GM23338 (cell line): ENCODE data around the gene SMAD3. TPM values are rescaled to one million over a fixed set of nuclear protein-coding genes. Genes with fewer than 3 reads are reported as not detected.

Experiments used
- ATAC-seq: fragments of 200-7000 bp; cut with Tn5 transposase; 3 replicates; pipeline ENCODE4 v1.9.1; 2020
- DNase-seq: peaks from one replicate; pipeline ENCODE4 v3.0.0-alpha.2; 2015; ENCODE audit warnings: low spot score
- H2AFZ ChIP-seq: fragments of 200-600 bp; sonication (generic); 2 replicates; pipeline ENCODE4 v1.8.0; 2016; ENCODE audit warnings: antibody characterized with exemption, mild to moderate bottlenecking, moderate library complexity
- H3F3A ChIP-seq: fragments of 200-600 bp; sonication (generic); replicated peaks from 2 replicates; pipeline ENCODE4 v1.8.0; 2017; ENCODE audit warnings: antibody characterized with exemption, mixed run types, low read depth
- H3K27ac ChIP-seq: fragments of 200-600 bp; sonication (generic); 2 replicates; pipeline ENCODE4 v1.6.1; 2016; ENCODE audit warnings: low read depth
- H3K27me3 ChIP-seq: fragments of 200-600 bp; sonication (generic); 2 replicates; pipeline ENCODE4 v1.8.0; 2016; ENCODE audit warnings: mild to moderate bottlenecking, mixed run types, moderate library complexity; ENCODE audit not compliant: insufficient read depth
- H3K36me3 ChIP-seq: fragments of 200-600 bp; sonication (generic); 2 replicates; pipeline ENCODE4 v1.8.0; 2016; ENCODE audit warnings: mild to moderate bottlenecking; ENCODE audit not compliant: insufficient read depth
- H3K4me1 ChIP-seq: fragments of 200-600 bp; sonication (generic); 2 replicates; pipeline ENCODE4 v1.8.0; 2016; ENCODE audit warnings: mild to moderate bottlenecking, moderate library complexity; ENCODE audit not compliant: insufficient read depth
- H3K4me2 ChIP-seq: fragments of 200-600 bp; sonication (generic); 2 replicates; pipeline ENCODE4 v1.7.1; 2017; ENCODE audit warnings: mixed run types
- H3K4me3 ChIP-seq: fragments of 200-600 bp; sonication (generic); 2 replicates; pipeline ENCODE4 v1.6.1; 2016; ENCODE audit warnings: mixed run types
- H3K79me2 ChIP-seq: fragments of 200-600 bp; sonication (generic); replicated peaks from 2 replicates; pipeline ENCODE4 v1.8.0; 2017; ENCODE audit warnings: mild to moderate bottlenecking; ENCODE audit not compliant: insufficient read depth
- H3K9me2 ChIP-seq: fragments of 200-600 bp; sonication (generic); 2 replicates; pipeline ENCODE4 v1.8.0; 2017; ENCODE audit not compliant: insufficient read depth
- H4K20me1 ChIP-seq: fragments of 200-600 bp; sonication (generic); replicated peaks from 2 replicates; pipeline ENCODE4 v1.8.0; 2017; ENCODE audit warnings: mild to moderate bottlenecking; ENCODE audit not compliant: insufficient read depth
- H3K27ac Mint-ChIP-seq: 2 replicates; pipeline ENCODE4 v1.8.0; 2020; ENCODE audit warnings: inconsistent platforms, mild to moderate bottlenecking, moderate library complexity, mixed read lengths
- H3K27me3 Mint-ChIP-seq: 3 replicates; pipeline ENCODE4 v1.8.0; 2022; ENCODE audit warnings: low read depth, mild to moderate bottlenecking, moderate library complexity, mixed read lengths, inconsistent platforms; ENCODE audit not compliant: insufficient read depth, poor library complexity
- H3K36me3 Mint-ChIP-seq: 3 replicates; pipeline ENCODE4 v1.8.0; 2021; ENCODE audit warnings: low read depth, mild to moderate bottlenecking, inconsistent platforms, moderate library complexity, mixed read lengths
- H3K4me1 Mint-ChIP-seq: 3 replicates; pipeline ENCODE4 v1.8.0; 2020; ENCODE audit warnings: mild to moderate bottlenecking, inconsistent platforms, mixed read lengths
- H3K4me3 Mint-ChIP-seq: 3 replicates; pipeline ENCODE4 v1.8.0; 2021; ENCODE audit warnings: moderate library complexity, mild to moderate bottlenecking, inconsistent platforms, mixed read lengths
- H3K9me3 Mint-ChIP-seq: 3 replicates; pipeline ENCODE4 v1.8.0; 2020; ENCODE audit warnings: moderate library complexity, mild to moderate bottlenecking, inconsistent platforms, mixed read lengths
- CREB1 ChIP-seq: fragments of 250-450 bp; sonication (Bioruptor Pico); IDR thresholded peaks from 2 replicates; pipeline ENCODE4 v1.5.0; 2020; ENCODE audit warnings: low read depth, mild to moderate bottlenecking, moderate library complexity
- EZH2 ChIP-seq: fragments of 200-600 bp; sonication (generic); IDR thresholded peaks from one replicate; pipeline ENCODE4 v1.8.0; 2017; ENCODE audit warnings: antibody characterized with exemption, mild to moderate bottlenecking, low read depth; ENCODE audit not compliant: unreplicated experiment
- EZH2phosphoT487 ChIP-seq: fragments of 200-600 bp; sonication (generic); IDR thresholded peaks from one replicate; pipeline ENCODE4 v1.8.1; 2018; ENCODE audit warnings: antibody characterized with exemption; ENCODE audit not compliant: unreplicated experiment
- JUNB ChIP-seq: IDR thresholded peaks from one replicate; pipeline ENCODE4 v1.6.1; 2016; ENCODE audit warnings: antibody characterized with exemption; ENCODE audit not compliant: unreplicated experiment
- NANOG ChIP-seq: IDR thresholded peaks from 2 replicates; pipeline ENCODE4 v1.6.1; 2016; ENCODE audit warnings: antibody characterized with exemption, borderline replicate concordance
- STAT1 ChIP-seq: IDR thresholded peaks from one replicate; pipeline ENCODE4 v1.6.1; 2016; ENCODE audit warnings: antibody characterized with exemption; ENCODE audit not compliant: unreplicated experiment
- ZNF114 ChIP-seq: fragments of 250-450 bp; sonication (Bioruptor Pico); IDR thresholded peaks from 2 replicates; pipeline ENCODE4 v1.5.0; 2020; ENCODE audit warnings: mild to moderate bottlenecking, moderate library complexity
- ZNF331 ChIP-seq: fragments of 250-450 bp; sonication (Bioruptor Pico); IDR thresholded peaks from 2 replicates; pipeline ENCODE4 v1.5.0; 2020; ENCODE audit warnings: low read depth, mild to moderate bottlenecking, moderate library complexity
- polyA plus RNA-seq: library from polyadenylated mRNA; unstranded; fragments of >200 nt; fragmentation: Nextera tagmentation; extraction: Ambion mirVana; gene quantifications from 2 replicates; pipeline ENCODE4 v1.2.1, GENCODE V29; 2016
- total RNA-seq: library from RNA; depleted of rRNA; stranded (reverse); fragments of >200 nt; shearing (Covaris generic); gene quantifications from 2 replicates; pipeline ENCODE4 v1.2.3, GENCODE V29; 2014
- TF ChIP-seq, protein P1 (sequence below): IDR thresholded peaks from 2 replicates; pipeline ENCODE4 v1.6.1; 2016; ENCODE audit warnings: antibody characterized with exemption
- TF ChIP-seq, protein P2 (sequence below): fragments of 250-450 bp; sonication (Bioruptor Pico); IDR thresholded peaks from 2 replicates; pipeline ENCODE4 v1.5.0; 2020; ENCODE audit warnings: mild to moderate bottlenecking, moderate library complexity
- TF ChIP-seq, protein P3 (sequence below), 2 experiments: fragments of 200-600 bp in 1 of 2; sonication (generic) in 1 of 2; conservative IDR thresholded peaks; 2 replicates each; pipeline versions ENCODE4 v1.5.1 to v1.6.1; 2016 to 2017; ENCODE audit warnings: antibody characterized with exemption in 2 of 2, low read depth in 2 of 2, mild to moderate bottlenecking in 2 of 2, moderate library complexity in 1 of 2

SMAD3 gene
- total and polyA plus RNA-seq, 2 experiments from 2014 or later = 4.9 to 11.6 TPM

DNA sequence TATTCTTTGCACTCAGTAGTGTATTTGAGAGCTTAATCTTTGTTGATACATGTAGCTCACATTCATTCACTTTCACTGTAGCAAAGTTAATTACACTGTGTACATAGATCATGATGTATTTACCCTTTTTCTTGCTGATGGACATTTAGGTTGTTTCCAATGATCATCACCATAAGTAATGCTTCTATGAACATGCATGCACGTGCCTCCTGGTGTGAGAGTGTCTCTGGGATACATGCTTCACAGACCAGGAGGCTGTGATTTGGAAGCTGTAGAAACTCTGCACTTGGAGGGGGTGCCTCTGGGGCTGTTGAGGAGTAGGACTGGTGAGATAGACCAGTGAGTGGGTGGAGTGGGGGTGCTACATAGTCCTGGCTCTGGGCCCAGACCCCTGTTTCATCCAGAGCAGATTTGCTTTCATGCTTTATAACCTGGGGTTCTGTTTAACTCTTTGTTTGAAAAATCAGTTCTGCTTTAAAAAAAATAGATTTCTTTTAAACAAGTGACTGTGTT lies 18.2 kb upstream of the SMAD3 start (continued):
- TF ChIP-seq ZNF114 (CRISPR knock-in tag) = no peak
- no peak for TF ChIP-seq STAT1
- no peak for TF ChIP-seq ZNF331 (CRISPR knock-in tag)
- TF ChIP-seq, protein P1, sequence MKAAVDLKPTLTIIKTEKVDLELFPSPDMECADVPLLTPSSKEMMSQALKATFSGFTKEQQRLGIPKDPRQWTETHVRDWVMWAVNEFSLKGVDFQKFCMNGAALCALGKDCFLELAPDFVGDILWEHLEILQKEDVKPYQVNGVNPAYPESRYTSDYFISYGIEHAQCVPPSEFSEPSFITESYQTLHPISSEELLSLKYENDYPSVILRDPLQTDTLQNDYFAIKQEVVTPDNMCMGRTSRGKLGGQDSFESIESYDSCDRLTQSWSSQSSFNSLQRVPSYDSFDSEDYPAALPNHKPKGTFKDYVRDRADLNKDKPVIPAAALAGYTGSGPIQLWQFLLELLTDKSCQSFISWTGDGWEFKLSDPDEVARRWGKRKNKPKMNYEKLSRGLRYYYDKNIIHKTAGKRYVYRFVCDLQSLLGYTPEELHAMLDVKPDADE = no peak
- no peak for TF ChIP-seq EZH2phosphoT487

DNA sequence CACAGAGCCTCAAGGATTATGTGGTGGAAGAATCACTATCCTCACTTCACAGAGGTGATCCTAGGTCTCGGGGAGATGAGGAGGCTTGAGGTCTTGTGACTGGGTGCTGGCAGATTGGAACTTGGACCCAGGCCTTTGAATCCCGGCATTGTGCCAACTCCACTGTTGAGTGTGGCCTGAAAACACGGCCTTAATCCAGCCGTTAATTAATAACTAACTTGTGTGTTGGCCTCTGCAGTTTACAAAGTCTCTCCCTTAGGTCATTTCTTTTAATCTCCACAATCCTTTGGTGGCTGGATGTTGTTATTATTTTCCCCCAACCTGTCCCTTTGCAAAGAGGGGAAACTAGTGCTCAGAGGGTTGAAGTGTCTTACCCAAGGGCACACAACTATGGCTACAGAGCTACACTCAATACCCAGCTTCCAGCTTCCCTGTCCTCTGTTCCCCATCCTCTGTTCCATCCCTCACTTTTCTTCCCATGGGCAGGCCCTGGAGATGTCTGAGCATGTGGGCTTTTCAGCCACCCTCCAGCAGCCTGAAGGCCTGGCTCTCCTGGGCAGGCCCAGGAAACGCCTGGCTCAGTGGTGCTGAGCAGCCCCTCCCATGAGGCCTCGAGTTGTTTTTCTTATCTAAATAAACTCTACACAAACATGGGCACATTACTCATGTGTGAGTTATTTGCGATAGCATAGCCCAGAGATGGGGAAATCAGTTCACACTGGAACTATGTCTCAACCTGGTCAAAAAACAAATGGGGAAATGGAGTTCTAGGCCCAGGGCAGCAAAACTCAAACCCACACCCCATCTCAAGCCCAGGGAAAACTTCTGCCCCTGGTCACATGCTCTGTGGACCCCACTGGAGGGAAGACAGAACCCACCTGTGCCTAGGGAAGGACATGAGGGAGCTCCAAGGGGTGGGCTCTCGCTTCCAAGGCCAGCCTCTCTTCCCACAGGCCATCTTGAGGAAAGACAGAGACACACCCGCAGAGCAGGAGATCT lies 16.8 kb upstream of the SMAD3 start:
- no peaks in the 10 kb centered on the region for H3K36me3 Mint-ChIP-seq
- Histone ChIP-seq H3K4me1 (no peaks in the 10 kb centered on the region), H2AFZ (no peak overlapping the region; the same call in 1 of the 2 replicates), H3K9me2 (no peaks in the 10 kb centered on the region), H4K20me1 (no peaks in the 10 kb centered on the region), H3K4me3 (no peak overlapping the region), H3K4me2 (no peak overlapping the region), H3K27ac (no peak overlapping the region), H3K27me3 (no peaks in the 10 kb centered on the region), H3F3A (0 out of 2 replicates have a peak, but pooled peaks cover 2% of the 10 kb centered on the region), H3K36me3 (no peaks in the 10 kb centered on the region), H3K79me2 (no peaks in the 10 kb centered on the region)
- DNase-seq = no peak
- no peak for ATAC-seq
- no peaks in the 10 kb centered on the region for H3K9me3 Mint-ChIP-seq
- H3K27me3 Mint-ChIP-seq = peaks cover 1% of the 10 kb centered on the region
- H3K4me1 Mint-ChIP-seq = peaks cover 15% of the 10 kb centered on the region
- H3K4me3 Mint-ChIP-seq = no peak overlapping the region
- H3K27ac Mint-ChIP-seq = no peak overlapping the region
- TF ChIP-seq, protein P2, sequence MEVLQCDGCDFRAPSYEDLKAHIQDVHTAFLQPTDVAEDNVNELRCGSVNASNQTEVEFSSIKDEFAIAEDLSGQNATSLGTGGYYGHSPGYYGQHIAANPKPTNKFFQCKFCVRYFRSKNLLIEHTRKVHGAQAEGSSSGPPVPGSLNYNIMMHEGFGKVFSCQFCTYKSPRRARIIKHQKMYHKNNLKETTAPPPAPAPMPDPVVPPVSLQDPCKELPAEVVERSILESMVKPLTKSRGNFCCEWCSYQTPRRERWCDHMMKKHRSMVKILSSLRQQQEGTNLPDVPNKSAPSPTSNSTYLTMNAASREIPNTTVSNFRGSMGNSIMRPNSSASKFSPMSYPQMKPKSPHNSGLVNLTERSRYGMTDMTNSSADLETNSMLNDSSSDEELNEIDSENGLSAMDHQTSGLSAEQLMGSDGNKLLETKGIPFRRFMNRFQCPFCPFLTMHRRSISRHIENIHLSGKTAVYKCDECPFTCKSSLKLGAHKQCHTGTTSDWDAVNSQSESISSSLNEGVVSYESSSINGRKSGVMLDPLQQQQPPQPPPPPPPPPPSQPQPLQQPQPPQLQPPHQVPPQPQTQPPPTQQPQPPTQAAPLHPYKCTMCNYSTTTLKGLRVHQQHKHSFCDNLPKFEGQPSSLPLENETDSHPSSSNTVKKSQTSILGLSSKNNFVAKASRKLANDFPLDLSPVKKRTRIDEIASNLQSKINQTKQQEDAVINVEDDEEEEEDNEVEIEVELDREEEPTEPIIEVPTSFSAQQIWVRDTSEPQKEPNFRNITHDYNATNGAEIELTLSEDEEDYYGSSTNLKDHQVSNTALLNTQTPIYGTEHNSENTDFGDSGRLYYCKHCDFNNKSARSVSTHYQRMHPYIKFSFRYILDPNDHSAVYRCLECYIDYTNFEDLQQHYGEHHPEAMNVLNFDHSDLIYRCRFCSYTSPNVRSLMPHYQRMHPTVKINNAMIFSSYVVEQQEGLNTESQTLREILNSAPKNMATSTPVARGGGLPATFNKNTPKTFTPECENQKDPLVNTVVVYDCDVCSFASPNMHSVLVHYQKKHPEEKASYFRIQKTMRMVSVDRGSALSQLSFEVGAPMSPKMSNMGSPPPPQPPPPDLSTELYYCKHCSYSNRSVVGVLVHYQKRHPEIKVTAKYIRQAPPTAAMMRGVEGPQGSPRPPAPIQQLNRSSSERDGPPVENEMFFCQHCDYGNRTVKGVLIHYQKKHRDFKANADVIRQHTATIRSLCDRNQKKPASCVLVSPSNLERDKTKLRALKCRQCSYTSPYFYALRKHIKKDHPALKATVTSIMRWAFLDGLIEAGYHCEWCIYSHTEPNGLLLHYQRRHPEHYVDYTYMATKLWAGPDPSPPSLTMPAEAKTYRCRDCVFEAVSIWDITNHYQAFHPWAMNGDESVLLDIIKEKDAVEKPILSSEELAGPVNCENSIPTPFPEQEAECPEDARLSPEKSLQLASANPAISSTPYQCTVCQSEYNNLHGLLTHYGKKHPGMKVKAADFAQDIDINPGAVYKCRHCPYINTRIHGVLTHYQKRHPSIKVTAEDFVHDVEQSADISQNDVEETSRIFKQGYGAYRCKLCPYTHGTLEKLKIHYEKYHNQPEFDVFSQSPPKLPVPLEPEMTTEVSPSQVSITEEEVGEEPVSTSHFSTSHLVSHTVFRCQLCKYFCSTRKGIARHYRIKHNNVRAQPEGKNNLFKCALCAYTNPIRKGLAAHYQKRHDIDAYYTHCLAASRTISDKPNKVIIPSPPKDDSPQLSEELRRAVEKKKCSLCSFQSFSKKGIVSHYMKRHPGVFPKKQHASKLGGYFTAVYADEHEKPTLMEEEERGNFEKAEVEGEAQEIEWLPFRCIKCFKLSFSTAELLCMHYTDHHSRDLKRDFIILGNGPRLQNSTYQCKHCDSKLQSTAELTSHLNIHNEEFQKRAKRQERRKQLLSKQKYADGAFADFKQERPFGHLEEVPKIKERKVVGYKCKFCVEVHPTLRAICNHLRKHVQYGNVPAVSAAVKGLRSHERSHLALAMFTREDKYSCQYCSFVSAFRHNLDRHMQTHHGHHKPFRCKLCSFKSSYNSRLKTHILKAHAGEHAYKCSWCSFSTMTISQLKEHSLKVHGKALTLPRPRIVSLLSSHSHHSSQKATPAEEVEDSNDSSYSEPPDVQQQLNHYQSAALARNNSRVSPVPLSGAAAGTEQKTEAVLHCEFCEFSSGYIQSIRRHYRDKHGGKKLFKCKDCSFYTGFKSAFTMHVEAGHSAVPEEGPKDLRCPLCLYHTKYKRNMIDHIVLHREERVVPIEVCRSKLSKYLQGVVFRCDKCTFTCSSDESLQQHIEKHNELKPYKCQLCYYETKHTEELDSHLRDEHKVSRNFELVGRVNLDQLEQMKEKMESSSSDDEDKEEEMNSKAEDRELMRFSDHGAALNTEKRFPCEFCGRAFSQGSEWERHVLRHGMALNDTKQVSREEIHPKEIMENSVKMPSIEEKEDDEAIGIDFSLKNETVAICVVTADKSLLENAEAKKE = no peak
- no peak for TF ChIP-seq EZH2phosphoT487
- TF ChIP-seq, protein P3, sequence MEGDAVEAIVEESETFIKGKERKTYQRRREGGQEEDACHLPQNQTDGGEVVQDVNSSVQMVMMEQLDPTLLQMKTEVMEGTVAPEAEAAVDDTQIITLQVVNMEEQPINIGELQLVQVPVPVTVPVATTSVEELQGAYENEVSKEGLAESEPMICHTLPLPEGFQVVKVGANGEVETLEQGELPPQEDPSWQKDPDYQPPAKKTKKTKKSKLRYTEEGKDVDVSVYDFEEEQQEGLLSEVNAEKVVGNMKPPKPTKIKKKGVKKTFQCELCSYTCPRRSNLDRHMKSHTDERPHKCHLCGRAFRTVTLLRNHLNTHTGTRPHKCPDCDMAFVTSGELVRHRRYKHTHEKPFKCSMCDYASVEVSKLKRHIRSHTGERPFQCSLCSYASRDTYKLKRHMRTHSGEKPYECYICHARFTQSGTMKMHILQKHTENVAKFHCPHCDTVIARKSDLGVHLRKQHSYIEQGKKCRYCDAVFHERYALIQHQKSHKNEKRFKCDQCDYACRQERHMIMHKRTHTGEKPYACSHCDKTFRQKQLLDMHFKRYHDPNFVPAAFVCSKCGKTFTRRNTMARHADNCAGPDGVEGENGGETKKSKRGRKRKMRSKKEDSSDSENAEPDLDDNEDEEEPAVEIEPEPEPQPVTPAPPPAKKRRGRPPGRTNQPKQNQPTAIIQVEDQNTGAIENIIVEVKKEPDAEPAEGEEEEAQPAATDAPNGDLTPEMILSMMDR (conservative IDR thresholded peaks at IDR 0.05; ENCODE audit: low read depth in 2 of 2) = no peak
- no peak for TF ChIP-seq JUNB
- TF ChIP-seq NANOG = no peak
- TF ChIP-seq, protein P1 = no peak
- TF ChIP-seq STAT1 = no peak
- no peak for TF ChIP-seq EZH2
- TF ChIP-seq CREB1 (CRISPR knock-in tag) = no peak
- TF ChIP-seq ZNF331 (CRISPR knock-in tag) = no peak
